ENCODE results near the gene SMC3.
"Not testable (repeated sequence)": the region's sequence is repeated elsewhere in the genome, so short reads cannot be mapped to it uniquely, and the experiment has no call there.

Gene SMC3

DNA sequence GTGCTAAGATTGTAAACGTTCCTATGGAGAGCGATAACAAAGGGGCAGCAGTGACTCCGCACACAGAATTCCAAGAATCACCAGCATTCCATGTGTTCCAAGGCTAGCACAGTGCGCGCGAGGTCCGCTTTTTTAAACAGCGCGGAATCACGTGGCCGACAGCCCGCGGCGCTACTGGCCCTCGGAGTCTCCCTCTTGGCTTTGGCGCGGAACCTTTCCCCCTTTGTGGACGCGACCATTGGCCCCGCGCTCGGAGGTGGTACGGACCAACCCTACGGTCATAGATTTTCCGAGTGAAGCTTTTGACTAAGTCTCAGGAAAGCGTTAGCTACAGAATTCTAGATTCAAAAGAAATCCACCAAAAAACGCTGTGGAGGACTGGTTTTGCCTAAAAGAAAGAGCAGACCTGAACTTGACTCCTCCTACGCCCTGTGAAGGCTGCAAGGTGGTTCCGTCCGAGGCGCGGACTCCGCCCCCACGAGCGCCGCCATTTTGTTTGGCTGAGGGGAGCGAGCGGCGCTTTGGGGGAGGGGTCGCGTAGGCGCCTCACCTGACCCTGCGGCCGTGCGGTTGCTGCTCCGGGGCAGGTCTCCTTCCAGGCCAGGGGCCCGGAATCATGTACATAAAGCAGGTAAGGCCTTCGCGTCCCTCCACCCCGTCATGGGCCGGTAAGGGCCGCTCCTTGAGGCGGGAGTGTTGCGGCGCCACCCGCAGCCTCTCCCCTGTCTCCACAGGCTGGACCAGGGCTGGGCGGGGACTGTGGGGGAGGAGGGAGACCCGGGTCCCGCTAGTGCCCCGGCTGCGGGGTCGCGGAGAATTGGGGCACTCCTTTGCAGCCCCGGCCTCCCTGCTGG lies at the start of gene SMC3:
SMC3 (plus strand) TSS at position 495 of the 854 bp plus-strand sequence; CDS start at position 617, 122 bp downstream.
- peak; percentile 87 to 94 for DNase-seq

DNA sequence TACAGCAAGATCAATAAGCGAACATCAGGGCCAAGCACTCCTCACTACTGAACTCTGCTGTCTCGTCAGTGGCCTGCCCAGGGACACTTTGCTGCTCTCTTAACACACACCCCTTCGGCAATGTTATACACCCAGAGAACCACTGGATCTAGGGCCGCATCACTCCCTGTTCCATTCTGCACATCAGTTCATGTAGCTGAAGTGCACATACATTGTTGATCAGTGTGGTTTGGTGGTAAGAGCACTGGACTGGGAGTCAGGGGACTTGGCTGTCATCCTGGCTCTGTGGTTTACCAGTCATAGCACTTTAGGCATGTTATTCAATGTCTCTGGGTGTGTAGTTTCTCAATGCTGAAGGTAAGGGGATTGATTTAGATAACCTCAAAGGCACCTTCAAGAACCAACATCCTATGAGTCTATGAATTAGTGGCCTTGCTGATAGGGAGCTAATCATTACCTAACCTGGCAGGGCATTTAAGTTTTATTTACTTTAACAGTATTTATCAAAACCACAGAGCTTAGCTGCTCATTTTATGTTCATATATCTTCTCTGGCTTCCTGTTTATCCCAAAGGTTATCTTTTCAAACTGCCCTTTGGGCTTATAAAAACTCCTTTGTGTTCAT lies 45.0 kb upstream of the SMC3 start:
- no peak for DNase-seq

DNA sequence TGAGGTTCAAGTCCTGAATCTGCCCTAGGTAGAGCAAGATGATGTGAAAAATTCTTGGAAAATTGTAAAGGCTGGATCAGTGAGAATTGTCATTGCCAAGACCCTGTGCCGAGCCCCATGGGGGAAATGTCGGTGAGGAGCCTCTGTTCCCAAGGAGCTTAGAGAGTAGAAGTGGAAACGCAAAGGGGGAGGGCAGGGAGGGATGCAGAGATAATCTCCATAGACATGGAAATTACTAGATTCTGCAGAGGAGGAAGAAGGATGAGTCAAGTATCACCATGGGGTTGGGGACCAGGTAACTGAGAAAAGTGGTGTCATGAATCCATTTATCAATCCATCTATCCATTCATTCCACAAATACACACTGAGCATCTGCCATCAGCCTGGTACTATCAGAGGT lies 43.8 kb upstream of the SMC3 start:
- DNase-seq = no peak

DNA sequence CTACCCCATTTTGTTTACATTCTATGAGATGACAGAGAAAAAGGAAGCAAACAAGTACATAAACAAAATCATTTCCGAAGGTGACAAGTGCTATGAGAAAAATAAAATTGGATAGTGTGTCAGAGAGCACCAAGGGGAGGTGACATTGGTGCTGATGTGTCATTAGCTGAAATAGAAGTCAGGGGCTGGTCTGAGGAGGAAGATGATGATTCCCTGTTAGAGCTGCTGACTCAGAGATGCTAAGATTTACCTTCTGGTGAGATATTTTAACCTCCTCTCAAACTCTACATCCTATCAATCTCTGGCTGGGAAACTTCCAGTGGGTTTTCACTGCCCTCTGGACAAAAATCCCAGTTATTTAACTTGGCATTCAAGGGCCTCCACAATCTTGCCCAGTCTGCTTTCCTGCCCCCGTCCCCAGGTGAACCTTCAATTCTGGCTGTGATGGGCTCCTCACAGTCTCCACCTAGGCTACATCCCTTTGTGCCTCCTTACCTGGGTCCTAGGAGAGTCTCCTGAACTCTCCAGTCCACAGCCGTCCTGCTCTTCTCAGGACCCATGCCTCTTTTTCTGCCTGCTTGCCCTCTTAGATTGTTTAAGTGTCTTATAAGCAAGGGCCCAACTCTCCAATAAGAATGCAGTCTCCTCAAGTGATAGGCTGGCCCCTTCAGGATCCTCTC lies 43.2 kb upstream of the SMC3 start:
- DNase-seq = no peak

DNA sequence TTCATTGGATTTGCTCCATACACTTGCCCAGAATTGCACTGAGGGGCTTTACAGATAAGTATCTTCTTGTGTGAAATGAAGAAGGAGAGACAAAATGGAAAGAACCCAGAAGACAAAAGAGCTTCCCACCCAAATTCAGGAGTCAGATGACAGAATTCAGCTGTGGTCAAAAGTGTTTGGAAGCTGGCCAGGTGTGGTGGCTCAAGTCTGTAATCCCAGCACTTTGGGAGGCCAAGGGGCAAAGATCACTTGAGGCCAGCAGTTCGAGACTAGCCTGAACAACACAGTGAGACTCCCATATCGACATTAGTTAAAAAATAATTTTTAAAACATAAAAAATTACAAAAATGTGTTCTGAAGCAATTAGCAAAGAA lies 42.6 kb upstream of the SMC3 start:
- no peak for DNase-seq

DNA sequence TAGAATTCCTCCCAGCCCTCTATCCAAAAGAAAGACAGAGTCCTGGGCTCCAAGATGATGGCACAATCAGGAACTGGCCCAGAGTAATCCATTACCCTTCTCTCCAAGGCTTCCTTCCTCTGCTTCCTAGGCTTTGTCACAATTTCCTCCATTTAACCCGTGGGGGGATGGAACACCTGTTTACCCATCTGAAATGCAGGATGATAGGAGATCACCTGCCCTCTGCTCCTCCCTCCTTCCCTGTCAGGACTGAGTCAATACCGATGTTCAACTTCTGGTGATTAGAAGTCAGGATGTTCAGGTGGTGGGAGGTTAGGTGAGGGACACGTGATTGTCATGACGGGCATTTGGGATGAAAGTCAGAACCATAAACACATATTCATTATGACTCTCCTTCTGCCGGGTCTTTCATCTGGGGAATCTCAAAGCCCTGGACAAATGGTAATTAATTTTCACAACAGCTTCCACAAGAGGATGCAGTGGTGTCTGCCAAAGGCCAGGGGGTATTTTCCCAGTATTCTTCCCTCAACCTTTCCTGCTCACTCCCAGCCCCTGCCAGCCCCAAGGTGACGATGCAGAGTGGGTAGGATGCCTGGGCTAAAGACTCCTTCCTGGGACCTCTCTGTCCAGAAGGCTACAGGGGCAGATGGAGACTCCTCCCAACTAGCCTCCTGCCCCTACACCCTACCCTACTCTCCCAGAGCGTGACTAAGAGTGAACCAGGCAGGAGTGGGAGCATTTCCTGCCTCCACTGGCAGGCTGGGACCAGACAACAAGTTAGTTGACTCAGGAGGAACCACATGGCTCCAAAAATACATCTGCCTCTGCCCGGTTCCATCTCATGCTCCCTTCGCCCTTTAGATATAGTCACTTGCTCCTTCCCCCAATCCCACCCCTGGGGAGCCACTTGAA lies 41.9 kb upstream of the SMC3 start:
- DNase-seq = no peak

DNA sequence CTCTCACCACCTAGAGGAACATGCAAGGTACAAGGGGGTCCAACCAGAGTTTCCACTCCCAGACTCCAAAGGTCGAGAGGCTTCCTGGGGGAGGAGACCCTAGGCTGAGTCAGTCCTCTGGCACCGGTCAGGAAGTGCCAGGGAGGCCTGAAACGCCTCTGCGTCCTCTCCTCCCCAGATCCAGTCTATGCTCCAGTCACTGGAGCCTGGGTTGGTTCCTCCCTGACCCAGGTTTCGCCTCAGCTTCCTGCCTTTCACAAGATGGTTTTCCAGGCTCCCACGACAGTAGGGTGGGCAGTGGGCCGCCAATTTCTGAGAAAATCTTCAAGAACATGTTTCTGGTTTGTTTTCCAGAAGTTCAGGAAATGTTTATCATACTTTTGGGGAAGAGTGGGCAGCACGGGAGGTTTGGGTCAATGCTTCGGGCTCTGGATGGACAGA lies 39.7 kb upstream of the SMC3 start:
- no peak for DNase-seq

DNA sequence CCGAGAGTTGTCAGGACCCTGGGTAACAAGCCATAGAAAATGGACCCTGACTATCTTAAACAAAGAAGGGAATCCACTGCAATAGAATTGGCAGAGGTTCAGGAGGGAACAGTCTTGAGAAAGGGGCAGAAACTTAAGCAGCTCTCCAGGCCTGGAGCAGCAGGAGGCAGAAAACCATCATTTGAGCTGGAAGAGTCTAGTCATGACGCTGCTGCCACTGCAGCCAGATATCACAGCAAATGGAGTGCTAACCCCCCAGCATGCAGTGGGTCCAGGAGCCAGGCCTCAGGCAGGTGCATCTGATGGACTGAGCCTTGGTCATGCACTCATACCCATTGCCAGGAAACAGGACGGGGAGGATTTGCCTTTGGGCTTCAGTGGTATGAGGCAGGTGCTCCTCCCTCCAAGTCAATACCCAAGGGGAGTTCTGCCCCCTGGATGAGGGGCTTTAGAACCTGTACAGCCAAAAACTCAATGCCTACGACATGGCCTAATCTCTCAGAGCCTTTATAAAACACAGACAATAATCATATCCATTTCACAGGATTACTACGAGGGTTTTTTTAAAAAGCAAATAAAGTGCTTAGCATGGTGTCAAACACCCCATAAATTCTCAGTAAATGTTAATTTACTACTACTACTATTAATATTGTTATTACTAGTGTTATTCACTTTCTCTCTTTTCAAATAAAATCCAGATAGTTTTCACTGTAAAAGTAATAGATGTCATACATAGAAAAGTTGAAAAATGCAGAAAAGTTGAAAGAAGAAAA lies 39.1 kb upstream of the SMC3 start:
- no peak for DNase-seq

DNA sequence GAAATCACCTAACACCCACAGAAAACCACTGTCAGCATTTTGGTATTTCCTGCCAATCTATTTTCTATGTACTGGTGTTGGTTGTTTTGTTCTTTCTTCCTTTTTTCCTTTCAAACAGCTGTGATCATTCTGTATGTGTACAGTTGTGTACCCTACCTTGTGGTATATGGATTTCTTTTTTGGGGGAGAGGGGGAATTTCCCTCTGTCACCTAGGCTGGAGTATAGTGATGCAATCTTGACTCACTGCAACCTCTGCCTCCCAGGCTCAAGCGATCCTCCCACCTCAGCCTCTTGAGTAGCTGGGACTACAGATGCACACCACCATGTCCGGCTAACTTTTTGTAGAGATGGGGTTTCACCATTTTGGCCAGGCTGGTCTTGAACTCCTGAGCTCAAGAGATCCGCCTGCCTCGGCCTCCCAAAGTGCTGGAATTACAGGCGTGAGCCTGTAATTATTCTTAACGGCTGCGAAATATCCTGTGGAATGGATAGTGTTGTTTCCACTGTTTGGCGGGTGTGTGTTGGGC lies 38.4 kb upstream of the SMC3 start:
- peak in 1 of 2 donors; percentile 39 for DNase-seq

DNA sequence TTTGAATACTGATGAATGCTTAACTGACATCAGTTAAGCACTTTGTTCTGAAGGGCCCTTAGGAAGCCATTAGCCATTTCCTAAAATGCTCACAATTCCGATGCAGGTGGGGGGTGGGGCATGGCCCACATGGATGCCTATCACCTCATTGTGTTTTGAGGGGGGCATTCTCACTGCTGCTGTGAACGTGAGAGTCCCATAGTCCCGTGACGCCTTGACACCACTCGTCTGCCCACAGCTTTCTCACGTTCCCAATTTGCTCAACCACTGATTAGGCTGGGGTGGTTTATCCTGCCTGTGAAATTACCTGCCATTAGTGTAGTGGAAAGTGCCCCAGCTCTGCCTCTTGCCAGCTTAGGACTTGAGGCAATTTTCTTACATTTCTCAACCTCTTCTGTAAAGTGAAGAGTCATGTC lies 37.9 kb upstream of the SMC3 start:
- DNase-seq = peak; percentile 25 to 45

DNA sequence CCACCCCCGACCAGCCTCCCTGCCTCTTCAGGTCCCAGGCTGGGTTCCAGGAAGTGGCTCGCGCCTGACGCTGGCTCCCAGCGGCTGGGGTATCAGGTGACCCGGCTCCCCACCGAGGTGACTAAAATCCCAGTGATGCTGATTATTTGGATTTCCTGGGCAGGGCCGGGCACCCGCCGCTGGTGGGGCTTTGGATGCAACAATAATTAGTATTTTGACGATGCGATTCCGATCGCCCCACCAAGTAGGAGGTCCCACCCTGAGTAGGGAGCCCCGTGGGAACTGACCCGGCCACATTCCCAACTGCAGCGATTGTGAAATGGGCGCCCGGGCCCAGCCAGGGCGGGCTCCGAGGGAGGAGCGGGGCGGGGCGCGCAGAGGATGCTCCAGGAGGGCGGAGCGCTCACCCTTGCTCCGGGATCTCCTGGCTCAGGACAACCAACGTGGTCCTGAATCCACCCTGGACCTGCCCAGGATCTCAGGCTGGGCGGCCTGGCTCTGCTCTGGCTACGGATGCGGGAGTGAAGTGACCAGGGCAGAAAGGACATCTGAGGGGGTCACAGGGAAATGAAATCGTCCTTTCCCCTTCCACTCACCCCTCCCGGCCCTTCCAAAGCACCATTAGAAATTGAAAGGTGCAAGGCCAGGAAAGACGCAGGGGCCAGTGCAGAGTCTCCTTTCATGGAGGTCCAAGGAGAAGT lies 37.2 kb upstream of the SMC3 start:
- DNase-seq = no peak

DNA sequence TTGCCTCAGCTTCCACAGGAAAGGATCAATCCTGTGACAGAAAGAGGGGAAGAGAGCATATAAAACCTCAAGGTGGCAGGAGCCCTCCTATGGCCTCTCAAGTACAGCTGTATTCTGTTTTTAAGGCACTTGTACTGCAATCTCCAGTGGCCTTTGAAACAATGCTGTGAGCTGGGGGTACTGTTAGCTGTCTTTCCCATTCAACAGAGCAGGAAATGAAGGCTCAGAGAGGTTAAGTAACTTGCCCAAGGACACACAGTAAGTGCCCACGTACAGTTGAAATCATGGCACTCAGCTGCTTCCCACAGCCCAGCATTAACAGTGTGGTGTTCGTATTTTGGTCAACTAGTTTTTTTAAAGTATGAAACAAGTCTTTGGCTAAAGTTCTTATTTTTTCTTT lies 35.8 kb upstream of the SMC3 start:
- no peak for DNase-seq

DNA sequence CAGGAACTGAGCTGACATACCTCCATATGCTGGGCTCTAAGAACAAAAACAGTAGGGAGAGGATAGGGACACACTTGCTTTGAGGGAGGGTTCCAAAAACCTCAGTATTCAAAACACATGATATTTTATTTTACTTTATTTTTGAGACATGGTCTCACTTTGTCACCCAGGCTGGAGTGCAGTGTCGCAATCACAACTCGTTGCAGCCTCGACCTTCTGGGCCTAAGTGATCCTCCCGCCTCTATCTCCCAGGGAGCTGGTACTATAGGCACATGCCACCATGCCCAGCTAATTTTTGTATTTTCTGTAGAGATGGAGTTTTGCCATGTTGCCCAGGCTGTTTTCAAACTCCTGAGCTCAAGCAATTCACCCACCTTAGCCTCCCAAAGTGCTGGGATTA lies 34.9 kb upstream of the SMC3 start:
- DNase-seq = not testable (repeated sequence)

DNA sequence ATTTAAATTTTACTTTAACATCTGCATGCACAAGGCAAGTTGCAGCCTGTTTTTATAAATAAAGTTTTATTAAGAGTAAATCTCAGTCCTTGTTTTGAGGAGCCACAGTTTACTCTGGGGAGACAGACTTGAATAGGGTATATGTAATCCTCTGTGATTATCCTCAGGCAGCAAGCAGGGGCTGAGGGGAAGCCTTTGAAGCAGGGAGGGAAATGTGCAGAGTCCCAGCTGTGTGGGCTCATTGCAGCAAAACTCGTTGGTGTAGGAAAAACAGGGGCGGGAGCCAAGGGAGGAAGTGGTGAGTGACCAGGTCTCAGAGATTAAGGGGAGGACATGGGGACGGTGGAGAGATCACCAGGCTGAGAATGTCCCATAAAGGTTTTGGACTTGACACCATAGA lies 34.3 kb upstream of the SMC3 start:
- DNase-seq = no peak

DNA sequence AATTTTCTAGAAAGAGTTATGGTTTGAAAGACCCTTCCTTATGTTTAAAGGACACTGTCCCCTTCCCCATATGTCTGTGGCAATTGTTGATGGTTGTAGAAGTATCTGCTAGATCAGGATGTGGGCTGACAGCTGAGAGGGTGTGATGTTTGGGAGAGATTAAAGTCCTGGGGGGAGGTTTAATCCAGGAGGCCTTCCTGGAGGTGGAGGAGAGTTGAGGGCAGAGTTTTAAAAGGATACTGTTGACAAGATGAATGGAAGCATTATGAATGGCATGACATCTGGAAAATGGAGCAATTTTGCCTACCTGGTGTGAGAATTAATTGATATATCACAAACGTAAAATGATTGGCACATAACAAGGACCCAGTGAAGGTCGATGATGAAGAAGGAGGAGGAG lies 32.9 kb upstream of the SMC3 start:
- DNase-seq = no peak

DNA sequence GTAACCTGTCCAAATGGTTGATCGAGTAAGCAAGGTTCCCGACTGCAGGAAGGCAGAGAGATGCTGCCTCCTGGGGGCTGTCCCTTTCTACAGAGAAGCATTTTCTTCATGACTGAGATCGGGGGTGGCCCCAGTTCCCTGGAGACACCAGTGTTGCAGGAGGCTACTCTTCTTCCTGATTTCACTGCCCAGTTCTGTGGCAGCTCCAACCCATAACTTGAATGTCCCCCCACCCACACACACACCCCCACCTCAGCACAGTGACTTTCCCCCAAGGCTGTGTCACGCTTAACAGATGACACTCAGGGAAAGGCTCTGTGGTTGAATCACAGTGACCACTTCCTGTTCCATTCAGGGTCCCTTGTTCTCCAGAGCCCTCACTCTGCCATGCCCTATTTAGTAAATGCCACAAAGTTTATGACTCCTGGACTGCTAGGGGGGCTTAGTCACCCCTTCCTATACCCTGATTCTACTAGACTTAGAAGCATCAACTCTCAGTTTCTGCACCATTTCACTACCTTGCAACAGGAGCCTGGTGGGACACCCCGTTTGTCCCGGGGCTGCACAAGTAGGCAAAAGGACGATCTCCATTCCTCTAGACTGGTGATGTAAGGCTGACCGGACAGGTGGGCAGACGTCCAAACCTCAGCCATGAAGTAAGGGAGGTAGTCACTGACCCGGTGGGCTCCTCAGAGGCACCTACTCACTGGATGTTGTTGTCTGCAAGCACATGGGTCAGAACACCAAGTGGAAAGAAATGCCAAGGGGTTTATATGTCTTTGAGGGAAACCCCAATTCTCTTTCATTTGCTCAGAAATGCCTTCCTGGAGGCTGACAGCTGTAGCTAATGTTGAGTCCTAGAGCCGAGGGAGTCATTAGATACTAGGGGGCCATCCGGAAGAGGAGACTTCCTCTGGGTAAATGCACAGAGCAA lies 31.3 kb upstream of the SMC3 start:
- DNase-seq = peak; percentile 51 to 62

DNA sequence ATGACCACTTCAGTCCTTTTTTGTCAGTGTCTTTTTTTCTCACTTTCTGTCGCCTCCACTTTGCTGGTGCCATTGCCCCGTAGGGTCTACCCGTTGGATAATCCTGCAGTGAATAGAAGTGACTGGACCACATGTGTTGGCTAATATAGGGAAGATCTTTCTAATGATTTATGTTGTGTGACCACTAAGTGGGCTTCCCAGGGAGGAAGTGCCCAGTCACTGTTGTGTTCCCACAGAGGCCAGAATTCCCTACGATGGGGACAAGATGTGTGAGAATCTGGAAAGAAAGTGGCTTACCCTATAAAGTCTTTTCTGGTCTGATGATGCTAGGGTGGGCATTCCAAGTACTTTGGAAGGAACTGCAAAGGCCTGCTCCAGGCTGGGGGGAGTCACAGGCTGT lies 28.4 kb upstream of the SMC3 start:
- no peak for DNase-seq

DNA sequence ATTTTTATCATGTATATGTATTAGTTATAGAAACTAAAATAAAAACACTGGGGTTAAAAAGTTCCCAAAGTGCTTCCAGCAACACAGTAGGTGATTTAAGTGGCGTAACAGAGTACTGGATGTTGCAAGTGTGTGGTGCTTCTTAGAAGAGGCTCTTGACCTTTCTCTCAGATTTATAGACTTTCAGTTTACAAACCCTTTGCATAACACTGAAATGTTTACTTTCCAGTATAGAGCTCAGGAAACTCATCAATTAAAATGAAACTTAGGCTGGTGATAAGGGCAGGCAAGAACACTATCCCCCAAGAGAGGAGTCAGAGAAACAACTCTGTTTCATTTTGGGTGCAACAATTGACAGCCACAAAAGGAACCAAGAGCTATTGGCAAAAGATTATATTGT lies 27.5 kb upstream of the SMC3 start:
- no peak for DNase-seq

DNA sequence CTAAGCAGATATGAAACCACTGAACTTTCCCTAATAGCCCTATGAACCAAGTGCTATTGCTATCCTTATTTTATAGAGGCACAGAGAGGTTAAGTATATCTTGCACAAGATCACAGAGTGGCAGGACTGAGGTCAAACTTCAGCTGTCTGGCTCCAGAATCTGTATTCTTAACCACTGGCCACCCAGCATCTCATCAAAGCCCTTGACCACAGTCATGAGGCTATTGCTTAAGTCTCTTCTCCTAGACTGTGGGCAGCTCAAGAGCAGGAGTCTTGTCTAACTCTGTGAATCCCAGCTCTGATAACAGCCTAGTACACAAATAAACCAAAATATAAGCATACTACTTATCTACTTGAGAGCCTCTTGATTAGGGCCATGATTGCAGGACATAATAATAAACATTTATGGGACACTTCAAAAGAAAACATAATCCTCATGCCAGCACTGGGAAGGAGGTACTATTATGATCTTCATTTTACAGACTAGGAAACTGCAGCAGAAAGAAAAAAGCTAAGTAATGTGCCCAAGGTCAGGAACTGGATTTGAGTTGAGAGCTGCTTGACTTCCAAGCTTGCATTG lies 22.4 kb upstream of the SMC3 start:
- no peak for DNase-seq

DNA sequence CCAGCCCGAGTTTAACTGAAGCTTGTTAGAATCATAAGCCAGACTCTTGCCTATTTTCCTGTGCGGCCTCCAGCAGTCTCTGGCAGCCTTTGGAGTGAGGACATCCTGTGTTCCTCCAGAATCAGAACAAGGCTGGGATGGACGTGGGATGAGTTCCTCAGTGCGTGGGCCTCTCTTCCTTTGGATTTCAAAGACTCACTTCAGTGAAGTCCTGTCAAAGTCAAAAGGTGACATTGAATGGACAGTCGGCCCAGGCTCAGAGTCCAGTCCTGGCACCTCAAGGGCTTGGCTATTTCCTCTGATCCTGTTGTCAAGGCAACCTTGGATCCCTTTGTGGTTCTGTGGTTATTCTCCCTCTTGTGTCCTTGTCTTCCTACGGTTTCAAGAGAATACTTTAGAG lies 21.4 kb upstream of the SMC3 start:
- DNase-seq = no peak

All from CD4-positive, alpha-beta T cell treated with Interleukin-1 beta for 1 hour (primary cell).